Breast epithelium (tissue), 4 donors: Measurements from ENCODE around the gene CACNA2D3. TPM values are rescaled to one million over a fixed set of nuclear protein-coding genes. Genes with fewer than 3 reads are reported as not detected.

ENCODE experiments used
- DNase-seq, 2 donors: peaks; one replicate each; pipeline ENCODE4 v3.0.0-alpha.2; 2019; ENCODE audit warnings: low spot score in 2 of 2
- H3K27ac ChIP-seq, 2 donors: fragments of 200-600 bp; sonication (generic) in 1 of 2; one replicate each; pipeline ENCODE4 v1.5.1; 2016 to 2019; ENCODE audit warnings: mild to moderate bottlenecking in 1 of 2
- H3K27me3 ChIP-seq, 2 donors: fragments of 200-600 bp; sonication (generic) in 1 of 2; one replicate each; pipeline versions ENCODE4 v1.5.1 to v1.6.0; 2017 to 2019; ENCODE audit warnings: control low read depth in 1 of 2, mild to moderate bottlenecking in 1 of 2
- H3K36me3 ChIP-seq: fragments of 200-600 bp; one replicate; pipeline ENCODE4 v1.5.1; 2019
- H3K4me1 ChIP-seq, 2 donors: fragments of 200-600 bp; sonication (generic); one replicate each; pipeline ENCODE4 v1.5.1; 2016 to 2019; ENCODE audit warnings: control low read depth in 1 of 2
- H3K4me3 ChIP-seq, 3 donors: fragments of 200-600 bp; sonication (generic); 1 replicate in 2 of 3; 2 replicates in 1 of 3; pipeline ENCODE4 v1.5.1; 2016 to 2019; ENCODE audit warnings: mild to moderate bottlenecking in 3 of 3, moderate library complexity in 2 of 3
- H3K9me3 ChIP-seq, 2 donors: fragments of 200-600 bp; sonication (generic) in 1 of 2; one replicate each; pipeline ENCODE4 v1.5.1; 2016 to 2019; ENCODE audit warnings: control low read depth in 1 of 2
- CTCF ChIP-seq, 3 donors: fragments of 450-650 bp; IDR thresholded peaks; one replicate each; pipeline ENCODE4 v1.5.1; 2016 to 2017; ENCODE audit warnings: antibody characterized with exemption in 3 of 3, mild to moderate bottlenecking in 3 of 3, moderate library complexity in 3 of 3
- POLR2A ChIP-seq: fragments of 450-650 bp; IDR thresholded peaks from one replicate; pipeline ENCODE4 v1.6.1; 2016; ENCODE audit warnings: antibody characterized with exemption, mild to moderate bottlenecking, moderate library complexity
- POLR2AphosphoS5 ChIP-seq, 3 donors: sonication (generic); formaldehyde crosslinking; IDR thresholded peaks; one replicate each; pipeline ENCODE4 v1.6.1; 2017; ENCODE audit warnings: antibody characterized with exemption in 3 of 3
- intact Hi-C: fragments of 100-400 bp; cut with DNase I; formaldehyde crosslinking; loops from one replicate; pipeline ENCODE4 v1.15.1; 2023; ENCODE audit warnings: low total_unique reads
- total RNA-seq, 3 donors: library from RNA; depleted of rRNA; stranded (reverse); fragments of >200 nt; gene quantifications; one replicate each; pipeline ENCODE4 v1.1.0, GENCODE V29; 2016

Gene CACNA2D3
- total RNA-seq, 3 donors from 2014 or later, result 0.59 to 3.4 (median 2.3) TPM

GRCh38 chr3:54831112-54831511 lies 708.8 kb downstream of the CACNA2D3 start:
- Histone ChIP-seq H3K36me3 (no peaks in the 10 kb centered on the region), H3K9me3 (peaks cover 11 to 12% of the 10 kb centered on the region in 2 donors), H3K27me3 (no peaks in the 10 kb centered on the region), H3K27ac (no peak overlapping the region), H3K4me1 (no peaks in the 10 kb centered on the region), H3K4me3 (no peak overlapping the region)
- intact Hi-C loops, result no loop called here
- DNase-seq, result no peak
- no peak for TF ChIP-seq POLR2A
- no peak for TF ChIP-seq POLR2AphosphoS5 (IDR thresholded peaks at IDR 0.05)
- no peak for TF ChIP-seq CTCF (IDR thresholded peaks at IDR 0.05)

- no peak overlapping the region for H3K4me3 ChIP-seq
- no peaks in the 10 kb centered on the region for H3K36me3 ChIP-seq
- peaks cover 11 to 12% of the 10 kb centered on the region in 2 donors for H3K9me3 ChIP-seq
- H3K27me3 ChIP-seq, result no peaks in the 10 kb centered on the region
- no peaks in the 10 kb centered on the region for H3K4me1 ChIP-seq
- no peak for TF ChIP-seq CTCF (IDR thresholded peaks at IDR 0.05)
- TF ChIP-seq POLR2AphosphoS5 (IDR thresholded peaks at IDR 0.05), result no peak
- no peak for TF ChIP-seq POLR2A
- DNase-seq, result no peak
- H3K27ac ChIP-seq, result no peak overlapping the region
- intact Hi-C loops, result no loop called here
Measured at GRCh38 chr3:54832876-54833275, 710.5 kb downstream of the CACNA2D3 start.

- Histone ChIP-seq H3K4me1 (no peaks in the 10 kb centered on the region), H3K36me3 (no peaks in the 10 kb centered on the region), H3K27me3 (no peaks in the 10 kb centered on the region), H3K27ac (no peak overlapping the region), H3K4me3 (no peak overlapping the region), H3K9me3 (peaks cover 4% of the 10 kb centered on the region in 2 donors)
- DNase-seq, result no peak
- TF ChIP-seq CTCF (IDR thresholded peaks at IDR 0.05) (no peak), POLR2A (no peak)
- intact Hi-C loops, result no loop called here
Measured at GRCh38 chr3:54835701-54836100, 713.3 kb downstream of the CACNA2D3 start.

GRCh38 chr3:54836871-54837270 lies 714.5 kb downstream of the CACNA2D3 start:
- no peaks in the 10 kb centered on the region for H3K36me3 ChIP-seq
- no peak for DNase-seq
- H3K27ac ChIP-seq, result no peak overlapping the region
- TF ChIP-seq CTCF (IDR thresholded peaks at IDR 0.05), result no peak
- TF ChIP-seq POLR2A, result no peak
- no peak for TF ChIP-seq POLR2AphosphoS5 (IDR thresholded peaks at IDR 0.05)
- H3K4me3 ChIP-seq, result no peak overlapping the region
- no peaks in the 10 kb centered on the region for H3K9me3 ChIP-seq
- intact Hi-C loops, result no loop called here
- H3K4me1 ChIP-seq, result no peaks in the 10 kb centered on the region
- H3K27me3 ChIP-seq, result no peaks in the 10 kb centered on the region

- no peak for TF ChIP-seq CTCF (IDR thresholded peaks at IDR 0.05)
- no peak for TF ChIP-seq POLR2A
- TF ChIP-seq POLR2AphosphoS5 (IDR thresholded peaks at IDR 0.05), result no peak
- no peak overlapping the region for H3K4me3 ChIP-seq
- DNase-seq, result no peak
- no peaks in the 10 kb centered on the region for H3K9me3 ChIP-seq
- no peak overlapping the region for H3K27ac ChIP-seq
- intact Hi-C loops, result no loop called here
- H3K36me3 ChIP-seq, result no peaks in the 10 kb centered on the region
- no peaks in the 10 kb centered on the region for H3K4me1 ChIP-seq
- no peaks in the 10 kb centered on the region for H3K27me3 ChIP-seq
Measured at GRCh38 chr3:54837964-54838363, 715.6 kb downstream of the CACNA2D3 start.
